CD4-positive, alpha-beta T cell treated with Interleukin-6 for 4 hours (primary cell): ENCODE data around the gene SMC3.

Source experiments
- DNase-seq: peaks from one replicate; pipeline ENCODE4 v3.0.0-alpha.2; 2020; ENCODE audit warnings: mixed read lengths

Gene SMC3

GRCh38 chr10:110649347-110650264 is 82.1 kb downstream of the SMC3 start:
- DNase-seq: no peak

- DNase-seq: no peak
These were observed 82.8 kb downstream of the SMC3 start for GRCh38 chr10:110650265-110650668.

GRCh38 chr10:110651044-110651958 is 83.8 kb downstream of the SMC3 start:
- DNase-seq: peak; percentile 16

- DNase-seq: no peak
These were observed 85.1 kb downstream of the SMC3 start for GRCh38 chr10:110652475-110653118.
